Ovary (tissue), 3 donors: ENCODE results near the gene GULP1.

Experiments used
- CTCF ChIP-seq, 3 donors: fragments of 450-650 bp in 2 of 3; fragments of 200-600 bp in 1 of 3; IDR thresholded peaks; one replicate each; pipeline versions ENCODE4 v1.5.1 to v1.8.0; 2016 to 2022; ENCODE audit warnings: antibody characterized with exemption in 3 of 3, mild to moderate bottlenecking in 1 of 3
- POLR2A ChIP-seq: fragments of 450-650 bp; IDR thresholded peaks from one replicate; pipeline ENCODE4 v1.6.1; 2017; ENCODE audit warnings: antibody characterized with exemption, mild to moderate bottlenecking, moderate library complexity
- donor health status: DM: no; HTN: no; CAD: no.

- TF ChIP-seq CTCF (IDR thresholded peaks at IDR 0.05) (no peak), POLR2A (no peak)
Measured at GRCh38 chr2:188474316-188474715, 182.6 kb downstream of the GULP1 start.
